GM12865 (cell line): ENCODE data around the gene ACADVL.
"Not testable (repeated sequence)": the region's sequence is repeated elsewhere in the genome, so short reads cannot be mapped to it uniquely, and the experiment has no call there.

Experiments used
- DNase-seq: peaks from one replicate; pipeline ENCODE4 v3.0.0; 2010; ENCODE audit warnings: low read depth
- H3K4me3 ChIP-seq: 2 replicates; pipeline ENCODE4 v1.5.1; 2011; ENCODE audit warnings: mild to moderate bottlenecking, low read depth, low read length, control low read depth
- CTCF ChIP-seq: IDR thresholded peaks from 2 replicates; pipeline ENCODE4 v1.5.1; 2011; ENCODE audit warnings: low read length, control low read depth, low read depth, inconsistent platforms; ENCODE audit not compliant: insufficient read depth; ENCODE audit errors: missing control alignments

Gene ACADVL

GRCh38 chr17:7241783-7242716 lies 22.3 kb downstream of the ACADVL start, which contains the start of gene GABARAP:
Gene GABARAP (minus strand): TSS chr17:7242449. CDS start chr17:7242330, 119 bp downstream.
- TF ChIP-seq CTCF, result no peak
- peak within 1 kb of the TSS; percentile 86 for H3K4me3 ChIP-seq
- peak; percentile 94 for DNase-seq

- H3K4me3 ChIP-seq, result peak overlapping the region; percentile 86
- DNase-seq, result peak; percentile 97
- TF ChIP-seq CTCF, result no peak
Measured at GRCh38 chr17:7242717-7243452, 23.1 kb downstream of the ACADVL start.

- H3K4me3 ChIP-seq, result peak overlapping the region; percentile 86
- no peak for TF ChIP-seq CTCF
- no peak for DNase-seq
Measured at GRCh38 chr17:7243453-7243729, 23.7 kb downstream of the ACADVL start.

GRCh38 chr17:7243838-7244237 lies 24.1 kb downstream of the ACADVL start:
- not testable (repeated sequence) for H3K4me3 ChIP-seq, DNase-seq

- no peak overlapping the region for H3K4me3 ChIP-seq
- no peak for DNase-seq
- no peak for TF ChIP-seq CTCF
Measured at GRCh38 chr17:7246779-7247178, 27.0 kb downstream of the ACADVL start.

- DNase-seq, result no peak
- no peak for TF ChIP-seq CTCF
- H3K4me3 ChIP-seq, result no peak overlapping the region; the same call in 1 of the 2 replicates
Measured at GRCh38 chr17:7248796-7249195, 29.1 kb downstream of the ACADVL start.

GRCh38 chr17:7249214-7249613 lies 29.5 kb downstream of the ACADVL start:
- peak overlapping the region; percentile 75 for H3K4me3 ChIP-seq
- no peak for DNase-seq
- TF ChIP-seq CTCF, result no peak
